Keratinocyte (primary cell): ENCODE results near the gene CEP162.

Source experiments
- EZH2 ChIP-seq: IDR thresholded peaks from one replicate; pipeline ENCODE4 v1.6.1; 2012; ENCODE audit warnings: inconsistent platforms, mild to moderate bottlenecking, low read length, moderate library complexity
- TF ChIP-seq, protein P1 (sequence below), 3 experiments: IDR thresholded peaks in 1 of 3; conservative IDR thresholded peaks in 1 of 3; optimal IDR thresholded peaks in 1 of 3; 2 replicates in 2 of 3; 3 replicates in 1 of 3; pipeline versions ENCODE3 to v1.5.1; 2011; ENCODE audit warnings: low read length in 3 of 3, mild to moderate bottlenecking in 3 of 3, moderate library complexity in 2 of 3, control low read depth in 1 of 3, inconsistent platforms in 1 of 3; ENCODE audit not compliant: insufficient read depth in 2 of 3; ENCODE audit errors: extremely low read depth in 1 of 3

DNA sequence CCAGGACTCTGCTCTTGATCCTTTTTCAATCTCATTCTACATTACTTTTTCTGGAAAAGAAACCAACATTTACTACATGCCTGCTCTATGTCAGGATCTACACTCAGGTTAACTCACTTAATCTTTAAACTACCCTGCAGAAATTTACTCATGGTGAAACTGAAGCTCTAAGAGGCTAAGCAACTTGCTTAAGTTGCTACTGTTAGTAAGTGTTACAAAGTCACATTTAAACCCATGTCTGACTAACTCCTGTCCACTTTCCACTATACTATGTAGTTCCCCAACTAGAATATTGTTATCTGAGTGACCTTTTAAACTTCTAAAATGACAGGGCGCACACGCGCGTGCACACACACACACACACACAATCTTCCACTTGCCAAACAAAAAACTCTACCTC lies 5.0 kb downstream of the CEP162 start:
- no peak for TF ChIP-seq EZH2
- TF ChIP-seq, protein P1, sequence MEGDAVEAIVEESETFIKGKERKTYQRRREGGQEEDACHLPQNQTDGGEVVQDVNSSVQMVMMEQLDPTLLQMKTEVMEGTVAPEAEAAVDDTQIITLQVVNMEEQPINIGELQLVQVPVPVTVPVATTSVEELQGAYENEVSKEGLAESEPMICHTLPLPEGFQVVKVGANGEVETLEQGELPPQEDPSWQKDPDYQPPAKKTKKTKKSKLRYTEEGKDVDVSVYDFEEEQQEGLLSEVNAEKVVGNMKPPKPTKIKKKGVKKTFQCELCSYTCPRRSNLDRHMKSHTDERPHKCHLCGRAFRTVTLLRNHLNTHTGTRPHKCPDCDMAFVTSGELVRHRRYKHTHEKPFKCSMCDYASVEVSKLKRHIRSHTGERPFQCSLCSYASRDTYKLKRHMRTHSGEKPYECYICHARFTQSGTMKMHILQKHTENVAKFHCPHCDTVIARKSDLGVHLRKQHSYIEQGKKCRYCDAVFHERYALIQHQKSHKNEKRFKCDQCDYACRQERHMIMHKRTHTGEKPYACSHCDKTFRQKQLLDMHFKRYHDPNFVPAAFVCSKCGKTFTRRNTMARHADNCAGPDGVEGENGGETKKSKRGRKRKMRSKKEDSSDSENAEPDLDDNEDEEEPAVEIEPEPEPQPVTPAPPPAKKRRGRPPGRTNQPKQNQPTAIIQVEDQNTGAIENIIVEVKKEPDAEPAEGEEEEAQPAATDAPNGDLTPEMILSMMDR (optimal IDR thresholded peaks at IDR 0.05 in 1 of 3, IDR thresholded peaks at IDR 0.05 in 1 of 3, conservative IDR thresholded peaks at IDR 0.05 in 1 of 3; ENCODE audit: extremely low read depth in 1 of 3, insufficient read depth in 2 of 3, low read length in 3 of 3): no peak
